Measurements from ENCODE around the gene PTPRN2.

The PTPRN2 gene

GRCh38 chr7:158272509-158273137 is 315.0 kb downstream of the PTPRN2 start:
- no peak for DNase-seq

DNA sequence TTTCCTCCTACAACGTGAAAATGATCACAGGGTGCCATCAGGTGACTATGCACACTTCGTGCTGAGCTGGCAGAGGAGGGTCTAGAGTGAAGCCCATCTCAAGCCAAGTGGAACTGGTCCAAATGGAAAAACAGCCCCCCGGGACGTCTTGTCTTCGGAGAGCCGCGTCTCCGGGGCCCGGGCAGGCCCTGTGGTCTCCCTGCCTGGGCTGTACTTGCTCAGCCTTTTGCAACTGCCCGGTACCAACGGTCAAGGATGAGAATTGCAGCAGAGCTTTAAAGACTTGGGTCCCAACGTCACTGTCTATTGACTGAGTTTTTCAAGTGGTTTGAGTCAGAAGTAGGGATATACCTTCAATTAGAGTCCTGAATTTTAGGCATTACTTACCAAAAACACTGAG is 315.5 kb downstream of the PTPRN2 start:
- no peak for DNase-seq

DNA sequence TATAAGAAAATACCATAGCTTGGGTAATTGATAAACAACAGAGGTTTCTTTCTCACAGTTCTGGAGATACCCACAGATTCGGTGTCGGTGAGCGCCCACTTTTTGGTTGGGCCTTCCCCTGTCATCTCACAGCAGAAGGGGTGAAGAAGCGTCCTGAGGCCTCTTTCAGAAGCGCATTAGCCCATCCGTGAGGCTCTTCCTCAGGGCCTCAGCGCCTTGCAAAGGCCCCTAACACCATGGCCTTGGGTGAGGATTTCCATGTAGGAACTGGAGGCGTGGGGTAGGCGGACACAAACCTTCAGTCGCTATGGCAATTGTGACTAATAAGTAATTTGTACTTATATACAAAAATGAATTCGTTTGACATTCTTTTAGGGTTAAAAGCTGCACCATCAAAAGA is 316.0 kb downstream of the PTPRN2 start:
- DNase-seq = no peak

GRCh38 chr7:158270856-158271413 is 316.7 kb downstream of the PTPRN2 start:
- no peak for DNase-seq

DNA sequence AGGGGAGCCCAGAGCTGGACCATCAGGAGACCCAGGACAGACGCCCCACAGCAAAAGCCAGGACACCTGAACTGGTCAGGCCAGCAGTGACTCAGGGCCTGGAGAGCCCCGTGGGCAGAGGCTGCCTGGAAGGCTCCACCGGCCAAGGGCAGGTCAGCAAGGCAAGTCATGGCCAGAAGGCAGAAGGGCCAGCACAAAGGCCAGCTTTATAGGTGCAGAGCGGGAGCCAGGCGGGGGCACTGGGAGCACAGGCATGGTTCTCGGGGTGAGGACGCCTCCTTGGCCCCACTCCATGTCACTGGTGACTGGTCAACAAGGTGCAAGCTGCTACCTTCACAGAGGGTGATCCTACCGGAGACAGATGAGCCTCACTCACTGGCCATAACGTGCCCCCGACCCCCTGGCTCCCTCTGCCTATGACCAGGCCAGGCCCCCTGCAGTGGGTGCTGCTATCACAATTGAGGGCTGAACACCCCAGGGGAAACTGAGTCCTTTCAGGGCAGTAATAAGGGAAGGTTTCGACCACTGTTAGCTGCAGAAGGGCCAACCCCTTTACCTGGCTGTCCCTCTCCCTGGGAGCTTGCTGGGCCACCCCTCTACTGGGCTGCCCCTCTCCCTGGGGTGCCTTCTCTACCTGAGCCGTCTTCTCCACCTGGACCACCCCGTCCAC is 317.4 kb downstream of the PTPRN2 start:
- DNase-seq = no peak

DNA sequence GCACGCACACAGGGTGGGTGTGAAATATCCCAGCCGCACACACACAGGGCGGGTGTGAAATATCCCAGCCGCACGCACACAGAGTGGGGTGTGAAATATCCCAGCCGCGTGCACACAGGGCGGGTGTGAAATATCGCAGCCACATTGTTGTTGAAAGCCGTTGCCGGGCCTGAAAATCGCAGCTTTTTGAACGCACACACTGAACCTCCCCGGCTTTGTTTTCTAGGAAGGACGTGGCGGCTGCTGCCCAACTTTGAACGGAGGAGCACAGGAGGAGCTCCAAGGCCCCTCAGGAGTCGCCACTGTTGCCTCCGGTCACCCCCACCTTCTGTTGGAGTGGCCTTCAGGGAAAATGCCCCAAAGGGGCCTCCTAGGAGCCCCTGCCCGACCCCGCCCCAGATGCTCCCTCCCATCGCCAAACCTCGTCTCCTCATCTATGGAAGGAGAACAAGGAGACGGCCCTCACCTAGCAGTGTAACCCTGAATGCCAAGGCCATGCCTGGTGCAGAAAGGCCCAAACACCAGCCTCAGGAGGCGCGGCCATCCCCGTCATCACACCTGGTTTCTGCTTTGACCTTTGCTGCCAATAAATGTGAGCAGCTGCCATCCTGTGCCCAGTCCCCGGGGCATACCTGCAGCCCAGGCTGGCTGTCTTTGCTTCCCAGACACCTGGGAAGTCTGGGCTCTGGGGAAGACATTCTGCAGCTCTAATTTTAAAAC is 318.6 kb downstream of the PTPRN2 start:
- no peak for DNase-seq

GRCh38 chr7:158267742-158268435 is 319.7 kb downstream of the PTPRN2 start:
- no peak for DNase-seq

- no peak for DNase-seq
Measured at GRCh38 chr7:158266817-158267741, 320.5 kb downstream of the PTPRN2 start.

- no peak for DNase-seq
Measured at GRCh38 chr7:158266426-158266816, 321.2 kb downstream of the PTPRN2 start.

GRCh38 chr7:158265743-158266080 is 321.9 kb downstream of the PTPRN2 start:
- DNase-seq = no peak

DNA sequence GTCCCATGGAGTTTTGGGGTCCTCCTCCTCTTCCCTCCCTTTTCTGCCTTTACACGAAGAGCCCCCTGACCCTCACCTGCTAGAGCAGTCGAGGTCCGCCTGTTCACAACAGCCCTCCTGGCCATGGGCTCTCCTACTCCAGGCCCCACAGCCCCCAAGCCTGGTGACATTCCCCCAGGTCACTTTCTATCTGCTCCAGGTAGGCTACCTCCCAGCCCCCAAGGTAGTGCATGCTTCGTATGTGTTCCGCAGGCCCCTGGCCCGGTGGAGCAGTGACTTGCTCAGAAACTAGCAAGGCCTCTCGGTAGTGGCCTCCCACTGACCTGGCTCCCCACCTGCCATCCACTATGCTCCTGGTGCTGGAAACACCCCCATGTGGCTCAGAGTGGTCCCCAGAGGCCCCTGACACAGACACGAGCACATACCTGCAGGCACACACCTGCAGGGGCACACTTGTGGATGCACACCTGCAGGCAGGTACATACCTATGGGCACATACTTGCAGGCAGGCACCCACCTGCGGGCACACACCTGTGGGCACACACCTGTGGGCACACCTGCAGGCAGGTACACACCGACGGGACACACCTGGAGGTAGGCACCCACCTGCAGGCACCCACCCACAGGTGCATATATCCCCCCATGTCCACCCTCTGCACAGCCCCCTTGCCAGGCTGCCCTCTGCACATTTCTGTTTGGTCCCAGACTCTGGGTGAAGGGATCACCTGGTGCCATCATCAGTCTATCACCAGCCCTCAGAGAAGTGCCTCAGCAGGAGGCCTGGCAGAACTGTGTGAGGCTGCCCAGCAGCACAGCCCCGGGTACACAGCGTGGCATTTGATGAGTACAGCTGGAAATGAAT is 322.5 kb downstream of the PTPRN2 start:
- DNase-seq = no peak

- DNase-seq = no peak
Measured at GRCh38 chr7:158263964-158264748, 323.5 kb downstream of the PTPRN2 start.

- no peak for DNase-seq
Measured at GRCh38 chr7:158263110-158263963, 324.3 kb downstream of the PTPRN2 start.

GRCh38 chr7:158262284-158263109 is 325.1 kb downstream of the PTPRN2 start:
- DNase-seq = no peak

DNA sequence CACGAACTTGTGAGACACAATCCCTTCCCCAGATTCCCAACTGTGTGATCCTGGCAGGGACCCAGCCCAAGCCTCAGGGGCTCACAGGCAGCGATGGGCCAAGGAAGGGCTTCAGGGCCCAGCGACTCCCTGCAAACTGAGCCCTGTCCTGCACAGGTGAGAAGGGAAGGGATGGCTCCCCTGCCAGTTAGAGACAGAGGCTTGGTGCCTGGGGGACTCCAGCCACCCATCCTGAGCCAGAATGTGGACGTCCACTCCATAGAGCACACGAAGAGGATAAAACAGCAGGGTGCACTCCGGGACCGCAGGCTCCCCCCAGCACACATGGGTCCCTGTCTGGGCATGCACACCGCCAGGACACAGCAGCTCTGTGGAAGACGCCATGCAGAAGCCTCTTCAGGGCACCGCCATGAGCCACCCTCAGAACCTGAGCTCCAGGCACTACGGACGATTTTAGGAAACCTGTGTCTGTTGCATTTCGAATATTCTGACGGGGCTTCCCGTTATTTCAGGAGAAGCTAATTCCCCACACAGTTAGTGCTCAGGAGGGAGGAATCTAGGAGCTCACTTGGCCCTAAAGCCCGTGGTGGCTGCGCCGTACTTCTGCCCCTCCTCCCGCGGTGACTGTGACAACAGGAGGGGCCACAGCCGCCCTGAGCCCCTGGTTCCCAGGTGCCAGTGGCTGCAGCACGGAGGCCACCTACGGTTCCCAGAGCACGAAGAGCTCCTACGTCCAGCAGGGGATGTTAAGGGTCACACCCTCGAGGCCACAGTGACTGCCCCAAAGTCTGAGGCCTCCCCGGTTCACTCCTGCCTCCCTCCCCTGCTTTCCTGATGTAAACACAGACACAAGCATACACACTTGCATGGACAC is 326.0 kb downstream of the PTPRN2 start:
- DNase-seq = no peak

DNA sequence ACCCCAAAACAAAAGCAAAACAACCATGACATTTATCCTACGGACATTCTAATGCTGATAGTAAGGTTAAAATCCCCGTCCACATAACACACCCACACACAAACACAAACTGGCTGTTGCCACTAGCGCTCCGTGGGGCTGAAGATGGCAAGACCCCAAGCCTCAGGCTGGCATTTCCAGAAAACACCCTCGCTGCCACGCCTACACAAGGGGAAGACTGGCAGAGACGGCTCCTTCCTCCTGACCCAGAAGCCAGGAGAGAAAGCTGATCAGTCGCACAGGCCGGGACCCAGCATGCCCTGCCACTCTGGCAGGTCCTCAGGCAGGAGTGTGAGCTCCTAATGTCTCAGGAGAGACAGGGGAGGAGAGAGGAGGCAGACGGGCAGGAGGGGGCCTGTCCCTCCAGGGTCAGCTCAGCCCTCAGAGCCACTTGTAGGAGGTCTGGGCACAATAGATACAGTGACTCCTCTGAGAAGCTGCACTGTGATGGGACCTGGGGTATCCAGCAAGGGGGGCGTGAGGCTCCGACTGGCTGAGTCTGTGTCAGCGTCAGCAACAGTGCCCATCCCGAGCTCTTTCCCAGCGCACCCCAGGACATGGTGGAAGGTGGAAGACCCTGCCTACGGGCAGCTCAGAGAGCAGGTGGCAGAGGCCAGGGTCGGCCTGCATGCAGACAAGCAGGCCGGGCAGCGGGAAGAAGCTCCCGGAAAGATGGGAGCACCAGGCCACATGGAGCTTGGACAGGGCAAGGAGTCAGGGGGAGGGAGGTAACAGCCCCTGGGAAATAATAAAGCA is 326.9 kb downstream of the PTPRN2 start:
- no peak for DNase-seq

All from NCI-H524 (cell line).